CD4-positive, alpha-beta T cell treated with Interferon alpha-2 for 1 hour (primary cell): Measurements from ENCODE around the gene SERPINA10.
"Not testable (repeated sequence)": the region's sequence is repeated elsewhere in the genome, so short reads cannot be mapped to it uniquely, and the experiment has no call there.

Experiments
- DNase-seq, 2 donors: peaks; one replicate each; pipeline ENCODE4 v3.0.0-alpha.2; 2020 to 2022

Gene SERPINA10

DNA sequence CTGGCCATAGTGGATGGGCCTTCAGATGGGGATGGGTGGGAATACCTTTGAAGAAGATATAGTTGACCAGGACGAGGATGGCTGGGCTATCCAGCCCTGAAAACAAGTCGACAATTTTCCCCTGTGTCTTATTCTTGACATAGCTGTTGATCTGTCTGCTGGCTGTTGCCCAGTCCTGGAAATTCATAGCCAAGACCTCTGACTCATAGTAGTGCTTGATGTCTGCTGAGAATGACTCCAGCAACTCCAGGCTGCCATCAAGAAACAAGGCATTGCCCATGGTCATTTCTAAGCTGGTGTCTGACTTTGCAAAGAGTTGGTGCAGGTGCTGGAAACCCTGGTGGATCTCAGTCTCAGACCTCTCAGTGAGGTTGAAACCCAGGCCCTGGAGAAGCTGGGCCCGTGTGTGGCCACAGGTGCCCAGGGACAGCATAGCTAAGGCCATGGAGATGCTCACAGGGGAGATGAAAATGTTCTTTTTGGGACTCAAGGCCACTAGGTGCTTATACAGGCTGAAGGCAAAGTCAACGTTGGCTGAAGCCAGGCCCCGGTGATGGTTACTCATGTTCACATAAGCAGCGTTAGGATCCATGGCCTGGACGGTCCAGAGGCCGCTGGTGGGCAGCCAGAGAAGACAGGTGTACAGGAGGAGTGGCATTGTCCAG, 21.1 kb upstream of the SERPINA10 start:
- no peak for DNase-seq

DNA sequence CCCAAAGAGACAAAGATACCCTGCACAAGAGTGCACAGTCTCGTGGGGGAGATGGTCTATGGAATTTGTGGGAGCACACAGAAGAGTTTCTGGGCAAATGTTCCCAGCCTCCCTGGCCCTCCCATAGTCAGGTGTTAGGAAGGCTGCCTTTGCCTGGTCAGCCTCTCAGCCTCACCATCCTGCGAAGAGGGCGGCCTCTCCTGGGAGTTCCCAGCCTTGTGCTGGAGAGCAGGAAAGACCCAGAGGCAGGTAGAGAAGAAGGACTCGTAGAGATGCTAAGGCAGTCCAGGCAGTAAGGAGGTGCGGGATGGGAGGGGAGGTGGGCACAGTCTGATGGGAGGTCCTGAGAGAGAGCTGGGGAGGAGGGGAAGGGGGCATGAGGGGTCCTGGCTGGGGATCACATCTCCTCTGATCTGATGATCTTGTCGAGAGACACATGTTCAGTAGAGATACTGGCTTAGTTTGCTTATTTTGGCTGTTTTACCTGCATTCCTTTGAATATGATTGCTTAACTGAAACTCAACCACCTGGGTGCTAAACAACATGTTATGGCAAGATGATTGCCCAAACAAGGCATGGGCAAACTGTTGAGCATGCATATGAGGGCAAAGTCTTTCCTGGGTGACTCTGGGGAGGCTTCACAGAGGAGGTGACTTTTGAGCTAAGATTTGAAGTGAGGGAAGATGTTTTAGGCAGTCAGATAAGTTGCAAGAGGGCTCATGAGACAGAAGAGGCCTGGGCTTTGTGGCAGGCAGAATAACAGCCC, 19.6 kb upstream of the SERPINA10 start:
- DNase-seq = no peak

DNA sequence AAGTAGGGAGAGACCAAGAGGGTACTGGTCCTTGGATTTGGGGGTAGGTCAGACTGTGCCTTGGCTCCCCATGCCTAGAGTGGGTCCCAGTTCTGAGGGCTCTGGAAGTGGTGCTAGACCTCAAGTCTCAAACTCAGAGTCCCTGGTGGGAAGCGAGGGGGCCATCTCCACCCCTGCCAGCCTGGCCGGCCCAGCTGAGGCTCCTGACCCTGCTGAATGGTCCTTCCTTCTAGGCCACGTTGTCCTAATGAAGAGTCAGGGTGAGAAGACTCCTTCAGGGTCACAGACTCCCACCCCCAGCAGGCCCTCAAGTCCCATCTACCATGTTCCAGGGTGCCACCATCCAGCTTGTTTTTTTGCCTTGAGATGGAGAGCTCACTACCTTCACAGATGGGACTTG, 17.2 kb upstream of the SERPINA10 start:
- no peak for DNase-seq

DNA sequence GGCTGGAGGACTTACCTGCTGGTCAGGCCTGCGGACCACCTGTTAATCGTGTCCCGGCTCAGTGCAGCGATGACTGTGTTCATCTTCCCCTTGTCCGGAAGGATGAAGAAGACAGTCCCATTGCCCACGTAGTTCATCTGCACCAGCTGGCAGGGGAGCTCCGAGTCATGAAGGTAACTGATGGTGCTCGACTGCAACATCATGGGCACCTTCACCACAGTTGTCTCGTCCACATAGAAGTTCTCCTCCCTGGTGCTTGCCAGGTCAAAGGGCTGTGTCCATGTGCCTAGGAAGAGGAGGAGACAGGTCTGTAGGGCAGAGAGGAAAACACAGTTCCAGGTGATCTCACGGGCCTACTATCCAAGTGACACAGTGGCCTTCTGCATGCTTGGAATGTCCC, 16.7 kb upstream of the SERPINA10 start:
- no peak for DNase-seq

DNA sequence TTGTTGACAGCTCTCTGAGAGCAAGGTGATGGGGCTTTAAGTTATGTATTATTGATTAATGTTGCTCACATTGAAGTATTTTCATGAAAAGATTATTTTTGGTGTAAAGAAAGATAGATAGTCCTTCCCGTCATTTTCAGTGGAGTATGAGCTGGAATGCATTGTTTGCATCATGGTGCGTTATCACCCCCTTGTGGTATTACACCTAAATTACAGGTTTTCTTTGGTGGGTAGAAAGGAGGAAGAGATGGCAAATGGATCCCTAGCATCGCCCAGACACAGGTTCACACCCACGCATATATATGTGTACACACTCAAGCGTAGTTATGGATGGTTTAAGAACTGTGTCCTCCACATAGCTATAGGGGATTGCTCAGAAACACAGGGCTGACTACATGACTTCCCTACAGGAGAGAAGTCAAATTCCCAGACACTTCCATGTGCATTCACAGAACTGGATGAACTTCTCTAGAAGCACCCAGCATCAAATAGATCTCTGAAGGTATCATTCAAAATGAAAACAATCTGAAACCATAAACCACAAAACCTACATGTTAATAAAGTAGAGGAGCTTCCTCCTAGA, 14.4 kb upstream of the SERPINA10 start:
- DNase-seq = no peak

DNA sequence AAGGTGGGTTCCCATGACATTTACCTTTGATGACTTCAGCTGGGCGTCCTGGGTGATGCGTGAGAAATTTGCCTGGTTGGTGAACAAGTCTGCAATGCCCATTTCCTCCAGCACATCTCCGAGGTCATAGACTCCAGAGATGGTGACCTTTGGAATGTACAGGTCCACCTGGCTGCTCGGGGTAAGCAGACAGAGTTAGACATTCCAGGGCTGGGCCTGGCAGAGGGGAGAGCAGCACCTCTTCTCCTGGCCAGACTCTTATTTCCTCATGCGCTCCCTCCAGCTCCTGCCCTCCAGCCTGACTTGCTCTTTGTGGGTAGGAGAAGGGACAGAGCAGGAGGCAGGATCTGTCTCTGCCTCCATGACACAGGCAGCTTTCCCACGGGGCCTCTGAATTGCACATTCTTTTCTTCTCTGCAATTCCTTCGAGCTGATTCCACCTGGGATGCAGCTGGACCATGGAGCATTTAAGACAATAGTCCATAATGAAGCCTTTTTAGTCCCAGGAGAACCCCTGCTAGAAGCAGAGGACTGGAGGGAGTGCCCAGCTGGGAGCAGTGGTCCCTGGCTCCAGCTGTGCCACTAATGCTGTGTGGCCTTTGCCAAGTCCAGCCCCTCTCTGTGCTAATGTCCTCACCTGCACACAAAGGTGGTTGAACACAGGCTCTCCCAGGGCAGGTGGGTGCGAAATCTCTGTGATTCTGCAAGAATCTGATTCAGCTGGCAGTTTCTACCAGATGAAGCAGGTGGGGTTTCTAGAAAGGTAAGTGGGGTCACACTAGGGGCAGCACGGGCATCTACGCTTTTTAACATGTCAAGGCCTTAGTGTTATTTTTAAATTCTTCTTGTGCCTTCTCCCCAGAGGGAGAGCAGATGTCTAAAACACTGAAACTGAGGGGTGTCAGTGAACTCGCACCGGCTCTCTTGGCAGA, 13.2 kb upstream of the SERPINA10 start:
- DNase-seq = no peak

- DNase-seq = no peak
These were observed 12.6 kb upstream of the SERPINA10 start for GRCh38 chr14:94305620-94306019.

- no peak for DNase-seq
These were observed 11.2 kb upstream of the SERPINA10 start for GRCh38 chr14:94304243-94304642.

DNA sequence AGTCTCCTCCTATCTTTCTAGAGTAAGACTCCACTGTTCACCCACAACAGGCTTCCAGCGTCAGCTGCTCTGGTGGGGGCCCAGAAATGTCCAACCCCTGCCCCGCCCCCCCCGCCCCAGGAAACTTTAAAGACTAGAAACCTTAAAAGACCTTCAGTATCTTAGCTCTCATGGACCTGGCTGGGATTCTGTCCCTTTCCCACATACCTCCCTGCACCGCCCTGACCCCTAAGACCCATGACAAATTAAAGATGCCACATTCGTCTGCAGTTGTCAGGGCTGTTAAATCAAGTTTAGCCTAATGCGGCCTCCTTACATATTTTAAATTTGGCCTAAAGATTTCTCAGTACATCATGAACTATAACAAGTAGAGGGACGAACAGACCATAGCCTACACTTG, 10.0 kb upstream of the SERPINA10 start:
- no peak for DNase-seq

- DNase-seq = no peak
These were observed 5.1 kb upstream of the SERPINA10 start for GRCh38 chr14:94298130-94298529.

DNA sequence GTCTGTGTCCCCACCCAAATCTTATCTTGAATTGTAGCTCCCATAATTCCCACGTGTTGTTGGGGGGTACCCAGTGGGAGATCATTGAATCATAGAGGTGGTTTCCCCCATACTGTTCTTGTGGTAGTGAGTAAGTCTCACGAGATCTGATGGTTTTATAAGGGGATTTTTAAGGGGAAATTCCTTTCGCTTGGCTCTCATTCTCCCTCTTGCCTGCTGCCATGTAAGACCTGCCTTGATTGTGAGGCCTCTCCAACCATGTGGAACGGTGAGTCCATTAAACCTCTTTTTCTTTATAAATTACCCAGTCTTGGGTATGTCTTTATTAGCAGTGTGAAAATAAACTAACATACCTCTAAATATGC, 3.1 kb upstream of the SERPINA10 start:
- not testable (repeated sequence) for DNase-seq

DNA sequence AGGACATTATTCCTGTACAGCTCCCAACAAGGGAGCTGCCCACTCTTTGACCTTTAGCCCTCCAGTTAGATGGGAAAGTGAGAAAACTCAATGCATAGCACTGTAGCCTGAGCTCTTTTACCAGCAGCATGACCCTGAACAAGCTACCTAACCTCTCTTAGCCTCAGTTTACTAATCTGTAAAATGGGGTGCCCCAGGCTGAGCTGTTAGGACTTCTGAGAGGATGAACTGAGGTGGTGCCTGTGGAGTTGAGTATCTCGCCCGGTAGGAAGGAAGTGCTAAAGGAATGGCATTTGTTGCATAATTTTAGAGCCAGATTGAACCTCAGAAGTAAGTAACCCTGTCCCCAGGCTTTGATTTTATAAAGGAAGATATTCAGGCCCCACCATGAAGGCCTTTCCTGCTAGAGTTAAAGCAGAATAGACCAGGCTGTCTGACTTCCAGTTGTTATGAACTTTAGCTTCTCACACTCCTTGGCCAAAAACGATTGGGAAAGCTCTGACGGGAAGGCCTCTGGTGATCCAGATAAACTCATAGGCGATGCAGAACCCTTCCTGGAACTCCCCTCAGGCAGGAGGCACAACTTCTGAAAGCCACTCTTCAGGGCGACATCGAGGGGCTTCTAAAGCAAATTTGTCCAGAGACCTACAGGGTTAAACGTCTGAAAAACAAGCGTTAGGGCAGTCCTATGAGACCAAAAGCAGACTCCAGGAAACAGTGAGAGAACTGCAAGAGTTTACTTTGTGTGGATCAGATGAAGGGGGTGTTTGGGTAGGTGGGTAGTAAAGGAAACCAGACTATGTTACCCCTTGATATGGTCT, 2.5 kb upstream of the SERPINA10 start:
- no peak for DNase-seq

- no peak for DNase-seq
These were observed 483 bp upstream of the SERPINA10 start for GRCh38 chr14:94293578-94293924.

GRCh38 chr14:94292526-94292871, 569 bp downstream of the SERPINA10 start:
- DNase-seq = no peak

- DNase-seq = no peak
These were observed 1.1 kb downstream of the SERPINA10 start for GRCh38 chr14:94291906-94292525.

DNA sequence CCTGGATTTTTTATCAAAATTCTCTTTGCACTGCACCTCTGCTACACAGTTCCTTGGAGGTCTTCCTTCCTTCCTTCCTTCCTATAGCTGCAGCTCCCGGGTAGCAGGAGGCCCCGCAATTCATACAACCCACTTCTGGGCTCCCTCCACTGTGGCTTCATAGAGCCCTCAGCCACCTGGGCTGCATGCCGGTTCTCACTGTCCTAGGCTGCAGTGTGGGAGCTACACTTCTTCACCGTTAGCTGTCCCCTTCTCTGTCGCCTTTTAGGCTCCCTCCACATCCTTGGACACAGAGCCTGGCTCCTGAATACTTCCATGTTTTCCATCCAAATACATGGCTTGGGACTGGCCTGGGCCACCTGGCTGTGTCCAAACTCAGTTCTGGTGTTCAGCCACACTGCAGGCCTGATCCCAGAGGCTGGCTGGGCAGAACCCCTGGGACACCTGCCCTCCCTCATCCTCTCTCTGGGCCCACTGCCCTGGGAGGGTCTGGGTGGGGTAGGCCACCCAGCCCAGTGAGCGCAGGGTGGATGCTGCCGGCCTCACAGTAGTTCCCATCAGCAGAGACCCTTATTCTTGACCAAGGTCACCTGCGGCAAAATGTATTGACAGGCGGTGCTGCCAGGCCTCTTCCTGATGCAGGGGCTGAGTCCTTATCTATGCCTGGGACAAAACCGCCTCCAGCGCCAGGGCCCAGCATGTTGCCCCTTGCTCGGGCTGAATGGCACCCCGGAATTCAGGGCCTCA, 1.7 kb downstream of the SERPINA10 start:
- DNase-seq = no peak

DNA sequence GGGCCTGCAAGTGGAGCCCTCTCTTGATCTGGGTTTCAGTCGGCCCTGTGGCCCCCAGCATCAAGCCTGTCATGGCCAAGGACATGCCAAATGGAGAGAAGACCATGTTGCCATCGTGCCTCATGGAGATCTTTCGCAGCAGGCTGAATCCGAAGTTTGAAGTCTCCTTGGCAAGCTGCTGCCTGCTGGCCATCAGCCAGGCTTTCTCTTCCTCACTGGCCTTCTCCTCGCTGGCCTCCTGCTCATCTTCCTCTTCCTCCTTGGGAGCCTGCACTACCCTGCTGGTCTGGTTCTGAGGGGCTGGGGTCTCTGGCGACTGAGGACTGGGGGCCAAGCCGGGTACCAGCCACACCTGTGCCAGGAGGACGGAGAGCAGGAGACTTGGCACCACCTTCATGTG, 2.9 kb downstream of the SERPINA10 start:
- no peak for DNase-seq

- no peak for DNase-seq
These were observed 4.2 kb downstream of the SERPINA10 start for GRCh38 chr14:94288610-94289465.

GRCh38 chr14:94285158-94285557, 7.9 kb downstream of the SERPINA10 start:
- no peak for DNase-seq

DNA sequence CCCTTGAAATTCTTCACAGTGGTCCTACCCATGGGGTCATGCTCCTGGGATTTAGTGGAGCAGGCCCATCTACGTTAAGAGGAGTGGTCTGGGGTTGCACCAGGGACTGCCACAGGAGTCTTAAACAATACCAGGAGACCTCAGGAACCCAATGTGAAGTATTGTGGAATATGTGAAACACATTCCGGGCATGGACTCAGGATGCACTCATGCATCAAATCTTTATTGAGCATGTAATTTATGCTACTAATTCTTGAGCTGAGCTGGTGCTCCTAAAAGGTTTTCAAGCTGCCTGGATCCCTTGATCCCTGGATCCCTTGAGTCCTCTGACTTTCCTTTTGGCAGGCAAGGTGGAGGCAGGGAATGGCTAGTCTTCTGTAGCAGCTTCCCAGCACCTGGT, 8.8 kb downstream of the SERPINA10 start:
- DNase-seq = no peak
